ENCODE measurements around the gene CD81. TPM values are rescaled to one million over a fixed set of nuclear protein-coding genes. Genes with fewer than 3 reads are reported as not detected.

Gene CD81
- total RNA-seq, 4 donors from 2014 or later, result 327 to 576 (median 541) TPM

DNA sequence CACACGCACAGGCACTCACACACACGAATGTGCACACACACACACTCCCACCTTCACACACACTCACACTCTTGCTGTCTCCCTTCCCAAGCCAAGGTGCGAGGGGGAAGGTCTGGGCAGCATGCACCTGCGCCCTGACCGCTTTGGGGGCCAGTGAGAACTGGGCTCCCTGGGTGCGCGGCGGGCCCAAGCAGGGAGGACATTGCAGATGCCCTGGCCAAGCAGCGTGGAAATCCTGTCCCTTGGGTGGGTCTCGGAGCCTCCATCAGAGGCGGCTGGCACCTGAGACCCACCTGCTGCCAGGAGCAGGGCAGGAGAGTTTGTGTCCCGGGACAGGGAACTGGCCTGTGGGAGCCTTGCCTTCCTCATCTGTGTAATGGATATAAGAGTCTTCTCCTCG, 3.3 kb downstream of the CD81 start:
- ATAC-seq, result no peak
- H3K27me3 ChIP-seq, result no peaks in the 10 kb centered on the region
- peak overlapping the region in 1 of 2 donors; percentile 84 for H3K4me3 ChIP-seq
- TF ChIP-seq, protein P1, sequence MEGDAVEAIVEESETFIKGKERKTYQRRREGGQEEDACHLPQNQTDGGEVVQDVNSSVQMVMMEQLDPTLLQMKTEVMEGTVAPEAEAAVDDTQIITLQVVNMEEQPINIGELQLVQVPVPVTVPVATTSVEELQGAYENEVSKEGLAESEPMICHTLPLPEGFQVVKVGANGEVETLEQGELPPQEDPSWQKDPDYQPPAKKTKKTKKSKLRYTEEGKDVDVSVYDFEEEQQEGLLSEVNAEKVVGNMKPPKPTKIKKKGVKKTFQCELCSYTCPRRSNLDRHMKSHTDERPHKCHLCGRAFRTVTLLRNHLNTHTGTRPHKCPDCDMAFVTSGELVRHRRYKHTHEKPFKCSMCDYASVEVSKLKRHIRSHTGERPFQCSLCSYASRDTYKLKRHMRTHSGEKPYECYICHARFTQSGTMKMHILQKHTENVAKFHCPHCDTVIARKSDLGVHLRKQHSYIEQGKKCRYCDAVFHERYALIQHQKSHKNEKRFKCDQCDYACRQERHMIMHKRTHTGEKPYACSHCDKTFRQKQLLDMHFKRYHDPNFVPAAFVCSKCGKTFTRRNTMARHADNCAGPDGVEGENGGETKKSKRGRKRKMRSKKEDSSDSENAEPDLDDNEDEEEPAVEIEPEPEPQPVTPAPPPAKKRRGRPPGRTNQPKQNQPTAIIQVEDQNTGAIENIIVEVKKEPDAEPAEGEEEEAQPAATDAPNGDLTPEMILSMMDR (IDR thresholded peaks at IDR 0.05), result no peak
- TF ChIP-seq POLR2AphosphoS5 (IDR thresholded peaks at IDR 0.05) (no peak), POLR2A (IDR thresholded peaks at IDR 0.05) (no peak), EP300 (IDR thresholded peaks at IDR 0.05) (no peak)
- 0% methylated on average over 2 of the region's 13 CpGs; no CpG with 5 or more reads in 1 of the 2 donors for WGBS, 2 donors (ENCODE audit: low coverage in 1 of 2)
- no peaks in the 10 kb centered on the region for H3K36me3 ChIP-seq
- H3K4me1 ChIP-seq, result peaks cover 8 to 78% (median 67%) of the 10 kb centered on the region in 3 donors
- no peaks in the 10 kb centered on the region for H3K9me3 ChIP-seq
- H3K27ac ChIP-seq, result peak overlapping the region; percentile 98 to 100 (median 100)

DNA sequence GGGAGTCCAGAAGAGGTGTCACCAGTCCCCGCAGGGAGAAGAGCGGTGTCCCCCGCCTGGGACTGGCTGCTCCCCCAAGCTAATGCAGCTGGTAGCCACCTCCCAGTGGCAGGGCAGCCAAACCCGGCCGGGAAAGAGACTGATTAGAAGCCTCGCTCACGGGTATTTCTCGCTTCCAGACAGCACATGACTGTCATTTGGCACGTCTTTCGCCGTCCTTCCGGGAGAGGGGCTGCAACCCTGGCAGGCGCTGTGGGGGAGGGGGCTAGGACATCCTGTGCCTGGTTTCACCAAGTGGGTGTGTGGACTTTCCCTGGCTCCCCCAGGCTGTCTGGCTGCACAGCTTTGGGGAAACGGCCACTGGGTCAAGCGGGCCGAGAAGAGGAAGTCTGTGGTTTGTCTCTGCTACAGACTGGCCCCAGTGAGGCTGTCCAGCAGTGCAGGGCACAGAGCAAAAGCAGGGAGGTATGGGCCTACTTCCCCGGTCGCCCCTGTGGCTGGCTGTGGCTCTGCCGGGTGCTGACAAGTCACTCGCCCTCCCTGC, 3.8 kb downstream of the CD81 start:
- Histone ChIP-seq H3K27ac (peak overlapping the region; percentile 98 to 100 (median 100)), H3K36me3 (peaks cover 0 to 4% of the 10 kb centered on the region in 2 donors), H3K27me3 (no peaks in the 10 kb centered on the region), H3K4me1 (peaks cover 8 to 83% (median 72%) of the 10 kb centered on the region in 3 donors), H3K4me3 (peak overlapping the region in 1 of 2 donors; percentile 84), H3K9me3 (no peaks in the 10 kb centered on the region)
- ATAC-seq, result peak; percentile 23
- no peak for TF ChIP-seq POLR2A (IDR thresholded peaks at IDR 0.05)
- TF ChIP-seq POLR2AphosphoS5 (IDR thresholded peaks at IDR 0.05), result peak; percentile 79
- TF ChIP-seq, protein P1 (IDR thresholded peaks at IDR 0.05), result peak in 1 of 4 experiments; percentile 9
- TF ChIP-seq EP300 (IDR thresholded peaks at IDR 0.05), result no peak
- 15 to 20% methylated on average over 2 to 7 of the region's 20 CpGs for WGBS, 2 donors (ENCODE audit: low coverage in 1 of 2)

DNA sequence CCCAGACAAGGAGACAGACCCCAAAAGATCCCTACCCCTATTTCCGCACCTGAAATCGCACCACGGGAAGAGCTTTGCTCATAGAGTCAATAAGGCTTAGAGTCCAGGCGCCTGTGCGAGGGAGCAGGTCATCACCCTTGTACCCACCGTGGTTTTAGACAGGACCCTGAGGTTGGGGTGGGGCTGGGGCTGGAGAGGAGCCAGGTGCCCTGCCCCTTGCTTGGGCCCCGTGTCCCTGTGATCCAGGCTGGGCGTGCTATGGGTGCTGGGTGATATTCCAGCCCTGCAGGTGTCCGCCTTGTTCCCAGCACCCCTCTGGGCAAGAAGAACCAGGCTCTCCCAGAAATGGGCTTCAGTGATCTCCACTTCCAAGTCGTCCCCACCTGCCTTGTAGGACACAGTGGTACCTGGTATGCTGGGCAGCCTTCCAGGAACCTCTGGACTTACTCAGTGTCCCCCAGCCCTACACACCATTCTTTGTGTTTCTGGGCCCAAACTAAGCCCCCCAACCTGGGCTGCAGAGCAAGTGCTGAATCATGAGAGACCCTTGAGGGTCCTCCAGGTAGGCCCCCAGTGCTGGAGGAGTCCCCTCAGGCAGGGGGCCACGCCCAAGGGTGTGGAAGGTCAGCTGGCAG, 4.5 kb downstream of the CD81 start:
- peaks cover 0 to 5% of the 10 kb centered on the region in 2 donors for H3K36me3 ChIP-seq
- ATAC-seq, result no peak
- TF ChIP-seq, protein P1 (IDR thresholded peaks at IDR 0.05), result no peak
- TF ChIP-seq POLR2AphosphoS5 (IDR thresholded peaks at IDR 0.05) (no peak), EP300 (IDR thresholded peaks at IDR 0.05) (no peak), POLR2A (IDR thresholded peaks at IDR 0.05) (no peak)
- peak overlapping the region; percentile 79 to 100 (median 100) for H3K27ac ChIP-seq
- H3K9me3 ChIP-seq, result no peaks in the 10 kb centered on the region
- peaks cover 15 to 87% (median 79%) of the 10 kb centered on the region in 3 donors for H3K4me1 ChIP-seq
- peak overlapping the region in 1 of 2 donors; percentile 84 for H3K4me3 ChIP-seq
- 17 to 80% methylated on average over 1 of the region's 11 CpGs for WGBS, 2 donors (ENCODE audit: low coverage in 1 of 2)
- no peaks in the 10 kb centered on the region for H3K27me3 ChIP-seq

DNA sequence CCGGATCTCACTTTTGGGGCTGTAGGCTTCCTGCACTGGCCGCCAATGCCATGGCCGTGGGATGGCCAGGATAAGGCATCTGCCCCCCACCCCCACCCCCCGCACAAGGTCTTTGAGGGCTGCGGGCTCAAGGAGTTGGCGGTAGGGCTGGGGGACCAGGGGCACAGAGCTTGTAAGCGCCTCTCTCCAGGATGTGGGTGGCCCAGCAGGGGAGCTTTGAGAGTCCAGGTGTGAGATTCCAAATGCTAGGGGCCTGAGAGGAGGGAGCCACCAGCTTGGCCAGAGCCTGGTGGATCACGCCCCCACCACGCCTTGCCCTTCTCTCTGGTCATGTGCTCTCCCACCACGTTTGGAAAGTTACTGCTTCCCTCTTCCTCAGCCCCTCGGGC, 5.0 kb downstream of the CD81 start:
- no CpG with 5 or more reads among the region's 11 CpGs for whole genome bisulfite sequencing, 2 donors (ENCODE audit: low coverage in 1 of 2)
- peaks cover 19 to 88% (median 81%) of the 10 kb centered on the region in 3 donors for H3K4me1 ChIP-seq
- TF ChIP-seq, protein P1 (IDR thresholded peaks at IDR 0.05), result no peak
- no peak for TF ChIP-seq EP300 (IDR thresholded peaks at IDR 0.05)
- peak overlapping the region; percentile 79 to 100 (median 100) for H3K27ac ChIP-seq
- ATAC-seq, result no peak
- H3K9me3 ChIP-seq, result no peaks in the 10 kb centered on the region
- no peak overlapping the region for H3K4me3 ChIP-seq
- peaks cover 0 to 5% of the 10 kb centered on the region in 2 donors for H3K36me3 ChIP-seq
- no peaks in the 10 kb centered on the region for H3K27me3 ChIP-seq

All from gastroesophageal sphincter (tissue), 4 donors.